NCI-H524 treated with DMSO at 0.1 percent for 48 hours (cell line): ENCODE data around the gene CHRNB2.
"Not testable (repeated sequence)": the region's sequence is repeated elsewhere in the genome, so short reads cannot be mapped to it uniquely, and the experiment has no call there.

Experiments
- DNase-seq: peaks from one replicate; lab custom pipeline; 2025; lab: John Stamatoyannopoulos, UW

The CHRNB2 gene

GRCh38 chr1:154567386-154568156 lies at the start of gene CHRNB2:
CHRNB2 (plus strand) TSS chr1:154567778; CDS start chr1:154568045, 267 bp downstream.
- peak; percentile 30 for DNase-seq

- no peak for DNase-seq
Observed at GRCh38 chr1:154519591-154519991, 48.0 kb upstream of the CHRNB2 start.

- no peak for DNase-seq
Observed at GRCh38 chr1:154520333-154520732, 47.2 kb upstream of the CHRNB2 start.

GRCh38 chr1:154521695-154522094 lies 45.9 kb upstream of the CHRNB2 start:
- DNase-seq, result no peak

GRCh38 chr1:154524881-154525280 lies 42.7 kb upstream of the CHRNB2 start:
- DNase-seq, result no peak

GRCh38 chr1:154527192-154527591 lies 40.4 kb upstream of the CHRNB2 start:
- no peak for DNase-seq

GRCh38 chr1:154529308-154529707 lies 38.3 kb upstream of the CHRNB2 start:
- DNase-seq, result no peak

- not testable (repeated sequence) for DNase-seq
Observed at GRCh38 chr1:154531950-154532349, 35.6 kb upstream of the CHRNB2 start.

GRCh38 chr1:154533952-154534844 lies 33.4 kb upstream of the CHRNB2 start:
- DNase-seq, result peak; percentile 13

- DNase-seq, result no peak
Observed at GRCh38 chr1:154536570-154536969, 31.0 kb upstream of the CHRNB2 start.

- DNase-seq, result no peak
Observed at GRCh38 chr1:154539486-154540483, 27.8 kb upstream of the CHRNB2 start.

- DNase-seq, result no peak
Observed at GRCh38 chr1:154541231-154541630, 26.3 kb upstream of the CHRNB2 start.

- no peak for DNase-seq
Observed at GRCh38 chr1:154546264-154547063, 21.1 kb upstream of the CHRNB2 start.

- DNase-seq, result no peak
Observed at GRCh38 chr1:154547105-154547732, 20.4 kb upstream of the CHRNB2 start.

- no peak for DNase-seq
Observed at GRCh38 chr1:154548028-154548427, 19.6 kb upstream of the CHRNB2 start.

- no peak for DNase-seq
Observed at GRCh38 chr1:154549202-154549770, 18.3 kb upstream of the CHRNB2 start.

- no peak for DNase-seq
Observed at GRCh38 chr1:154550070-154550469, 17.5 kb upstream of the CHRNB2 start.

- no peak for DNase-seq
Observed at GRCh38 chr1:154550657-154551056, 16.9 kb upstream of the CHRNB2 start.

- no peak for DNase-seq
Observed at GRCh38 chr1:154551474-154551873, 16.1 kb upstream of the CHRNB2 start.

GRCh38 chr1:154552036-154552435 lies 15.5 kb upstream of the CHRNB2 start:
- no peak for DNase-seq
